Gastrocnemius medialis (tissue), 4 donors: ENCODE measurements around the gene SERPINA12.

ENCODE experiments used
- POLR2A ChIP-seq, 2 donors: fragments of 450-650 bp; IDR thresholded peaks; one replicate each; pipeline ENCODE4 v1.6.1; 2017; ENCODE audit warnings: antibody characterized with exemption in 2 of 2, mild to moderate bottlenecking in 2 of 2, moderate library complexity in 2 of 2
- TF ChIP-seq, protein P1 (sequence below), 5 experiments: fragments of 450-650 bp in 3 of 5; fragments of 200-600 bp in 2 of 5; sonication (generic) in 2 of 5; IDR thresholded peaks in 4 of 5; conservative IDR thresholded peaks in 1 of 5; 1 replicate in 4 of 5; 2 replicates in 1 of 5; pipeline ENCODE4 v1.5.1; 2016 to 2019; ENCODE audit warnings: antibody characterized with exemption in 5 of 5, mild to moderate bottlenecking in 3 of 5, moderate library complexity in 3 of 5

- TF ChIP-seq, protein P1, sequence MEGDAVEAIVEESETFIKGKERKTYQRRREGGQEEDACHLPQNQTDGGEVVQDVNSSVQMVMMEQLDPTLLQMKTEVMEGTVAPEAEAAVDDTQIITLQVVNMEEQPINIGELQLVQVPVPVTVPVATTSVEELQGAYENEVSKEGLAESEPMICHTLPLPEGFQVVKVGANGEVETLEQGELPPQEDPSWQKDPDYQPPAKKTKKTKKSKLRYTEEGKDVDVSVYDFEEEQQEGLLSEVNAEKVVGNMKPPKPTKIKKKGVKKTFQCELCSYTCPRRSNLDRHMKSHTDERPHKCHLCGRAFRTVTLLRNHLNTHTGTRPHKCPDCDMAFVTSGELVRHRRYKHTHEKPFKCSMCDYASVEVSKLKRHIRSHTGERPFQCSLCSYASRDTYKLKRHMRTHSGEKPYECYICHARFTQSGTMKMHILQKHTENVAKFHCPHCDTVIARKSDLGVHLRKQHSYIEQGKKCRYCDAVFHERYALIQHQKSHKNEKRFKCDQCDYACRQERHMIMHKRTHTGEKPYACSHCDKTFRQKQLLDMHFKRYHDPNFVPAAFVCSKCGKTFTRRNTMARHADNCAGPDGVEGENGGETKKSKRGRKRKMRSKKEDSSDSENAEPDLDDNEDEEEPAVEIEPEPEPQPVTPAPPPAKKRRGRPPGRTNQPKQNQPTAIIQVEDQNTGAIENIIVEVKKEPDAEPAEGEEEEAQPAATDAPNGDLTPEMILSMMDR (IDR thresholded peaks at IDR 0.05 in 4 of 5, conservative IDR thresholded peaks at IDR 0.05 in 1 of 5) = no peak
- no peak for TF ChIP-seq POLR2A (IDR thresholded peaks at IDR 0.05)
Measured at GRCh38 chr14:94535506-94535905, 26.2 kb upstream of the SERPINA12 start.
